WERI-Rb-1 (cell line): ENCODE measurements around the gene CHPT1.
"Not testable (repeated sequence)": the region's sequence is repeated elsewhere in the genome, so short reads cannot be mapped to it uniquely, and the experiment has no call there.

Source experiments
- DNase-seq: peaks from one replicate; pipeline ENCODE4 v3.0.0-alpha.2; 2020
- H3K27ac ChIP-seq: fragments of 250-450 bp; sonication (Bioruptor Pico); 2 replicates; pipeline ENCODE4 v1.5.1; 2020; ENCODE audit warnings: mild to moderate bottlenecking, moderate library complexity
- H3K27me3 ChIP-seq: fragments of 250-450 bp; sonication (Bioruptor Pico); 2 replicates; pipeline ENCODE4 v1.5.1; 2021; ENCODE audit warnings: mild to moderate bottlenecking, low read depth, moderate library complexity; ENCODE audit not compliant: insufficient read depth, severe bottlenecking
- H3K36me3 ChIP-seq: fragments of 250-450 bp; sonication (Bioruptor Pico); 2 replicates; pipeline ENCODE4 v1.5.1; 2020; ENCODE audit warnings: mild to moderate bottlenecking, moderate library complexity
- H3K4me3 ChIP-seq: 2 replicates; pipeline ENCODE4 v1.5.1; 2011; ENCODE audit warnings: low read depth, mild to moderate bottlenecking, control low read depth, low read length
- H3K9me3 ChIP-seq: fragments of 250-450 bp; sonication (Bioruptor Pico); 2 replicates; pipeline ENCODE4 v1.5.1; 2021; ENCODE audit warnings: mild to moderate bottlenecking, moderate library complexity; ENCODE audit not compliant: severe bottlenecking
- CTCF ChIP-seq: IDR thresholded peaks from 2 replicates; pipeline ENCODE4 v1.5.1; 2011; ENCODE audit warnings: low read depth, mild to moderate bottlenecking, control low read depth, inconsistent platforms, low read length

CHPT1 gene

GRCh38 chr12:101653503-101653902 is 43.9 kb upstream of the CHPT1 start:
- no peaks in the 10 kb centered on the region for H3K36me3 ChIP-seq
- no peak overlapping the region for H3K4me3 ChIP-seq
- H3K9me3 ChIP-seq: no peaks in the 10 kb centered on the region
- TF ChIP-seq CTCF: no peak
- no peak overlapping the region for H3K27ac ChIP-seq
- no peak for DNase-seq
- H3K27me3 ChIP-seq: no peaks in the 10 kb centered on the region

- H3K27ac ChIP-seq: no peak overlapping the region
- DNase-seq: no peak
- no peaks in the 10 kb centered on the region for H3K9me3 ChIP-seq
- no peaks in the 10 kb centered on the region for H3K36me3 ChIP-seq
- no peak overlapping the region for H3K4me3 ChIP-seq
- no peaks in the 10 kb centered on the region for H3K27me3 ChIP-seq
- TF ChIP-seq CTCF: no peak
These were observed 43.0 kb upstream of the CHPT1 start for GRCh38 chr12:101654442-101654841.

GRCh38 chr12:101655393-101655792 is 42.0 kb upstream of the CHPT1 start:
- DNase-seq: no peak
- no peaks in the 10 kb centered on the region for H3K27me3 ChIP-seq
- H3K4me3 ChIP-seq: no peak overlapping the region
- H3K36me3 ChIP-seq: no peaks in the 10 kb centered on the region
- no peaks in the 10 kb centered on the region for H3K9me3 ChIP-seq
- no peak overlapping the region for H3K27ac ChIP-seq
- TF ChIP-seq CTCF: no peak

- not testable (repeated sequence) for H3K36me3 ChIP-seq, H3K9me3 ChIP-seq, DNase-seq, H3K27me3 ChIP-seq, H3K4me3 ChIP-seq, H3K27ac ChIP-seq
These were observed 36.8 kb upstream of the CHPT1 start for GRCh38 chr12:101660662-101661061.

GRCh38 chr12:101663298-101663697 is 34.1 kb upstream of the CHPT1 start:
- no peak for DNase-seq
- Histone ChIP-seq H3K36me3 (no peaks in the 10 kb centered on the region), H3K4me3 (no peak overlapping the region), H3K27ac (no peak overlapping the region), H3K9me3 (no peaks in the 10 kb centered on the region), H3K27me3 (no peaks in the 10 kb centered on the region)
- TF ChIP-seq CTCF: no peak

GRCh38 chr12:101664992-101665391 is 32.4 kb upstream of the CHPT1 start:
- Histone ChIP-seq H3K4me3 (no peak overlapping the region), H3K36me3 (no peaks in the 10 kb centered on the region), H3K27ac (no peak overlapping the region), H3K9me3 (no peaks in the 10 kb centered on the region), H3K27me3 (no peaks in the 10 kb centered on the region)
- no peak for DNase-seq
- TF ChIP-seq CTCF: no peak
